H54 (cell line): Measurements from ENCODE around the gene SLC44A4.

Experiments
- DNase-seq: peaks from one replicate; pipeline ENCODE4 v3.0.0; 2011; ENCODE audit warnings: low spot score, mixed read lengths; ENCODE audit not compliant: insufficient read length
- FAIRE-seq: peaks from 3 replicates; lab custom pipeline; 2011; peaks lifted over from hg19 to GRCh38; lab: Jason Lieb, UNC
- POLR2A ChIP-seq: IDR thresholded peaks from 2 replicates; pipeline ENCODE4 v1.6.1; 2011; ENCODE audit warnings: low read depth, mild to moderate bottlenecking, low read length

Gene SLC44A4

DNA sequence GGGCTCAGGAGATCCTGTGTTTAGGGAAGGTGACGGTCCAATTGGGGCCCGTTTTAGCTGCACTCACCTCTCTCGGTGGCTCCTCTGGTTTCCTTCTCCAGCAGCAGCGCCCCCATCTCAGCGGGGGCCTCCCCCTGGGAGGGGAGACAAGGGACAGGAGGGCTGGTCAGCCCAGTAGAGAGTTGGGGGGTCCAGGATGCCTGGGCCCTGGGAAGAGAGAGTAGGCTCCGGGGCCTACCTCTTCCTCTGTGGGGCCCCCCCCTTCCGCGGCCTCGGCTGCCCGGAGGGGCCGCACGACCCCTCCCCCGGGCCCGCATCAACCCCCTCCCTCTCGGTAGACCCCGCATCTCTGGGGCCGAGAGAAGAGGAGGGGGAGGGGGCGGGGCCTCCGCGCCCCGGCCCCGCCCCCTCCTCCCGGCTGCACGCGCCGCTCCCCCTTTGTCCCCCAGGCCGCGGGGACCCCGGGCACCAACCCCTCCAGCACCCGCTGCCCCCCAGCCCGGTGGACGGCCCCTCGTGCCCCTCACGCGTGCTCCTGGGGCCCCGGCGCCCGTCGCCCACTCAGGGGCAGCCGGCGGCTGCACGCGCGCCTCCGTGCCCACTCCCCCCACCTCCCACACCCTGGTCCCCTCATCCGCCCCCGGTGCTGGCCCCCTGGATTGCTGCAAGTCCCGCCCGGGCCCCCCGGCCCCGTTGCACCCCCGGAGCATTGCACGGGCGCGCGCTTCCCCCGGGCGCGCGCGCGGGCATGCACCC, 18.2 kb upstream of the SLC44A4 start:
- TF ChIP-seq POLR2A, result no peak
- DNase-seq, result no peak
- no peak for FAIRE-seq

GRCh38 chr6:31896493-31896855, 17.7 kb upstream of the SLC44A4 start:
- TF ChIP-seq POLR2A, result no peak
- FAIRE-seq, result no peak
- no peak for DNase-seq

DNA sequence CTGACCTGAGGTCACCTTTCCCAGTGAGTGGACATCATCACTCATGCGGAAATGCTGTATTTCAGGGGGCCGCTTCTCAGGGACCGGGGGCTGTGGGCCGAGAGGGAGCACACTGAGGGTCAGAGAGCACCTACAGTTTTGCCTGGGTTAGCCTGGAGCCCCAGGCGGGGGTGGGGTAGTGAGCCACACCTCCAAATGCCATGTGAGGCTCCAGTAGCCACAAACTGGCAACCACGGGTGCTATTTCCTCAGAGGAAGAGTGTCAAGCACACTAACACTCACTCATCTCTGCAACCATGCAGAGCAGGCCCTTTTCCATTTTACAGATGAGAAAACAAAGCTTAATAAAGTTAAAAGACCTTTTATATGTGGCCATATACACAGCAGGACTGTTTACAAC, 14.0 kb upstream of the SLC44A4 start:
- DNase-seq (no peak), FAIRE-seq (no peak)
- no peak for TF ChIP-seq POLR2A

DNA sequence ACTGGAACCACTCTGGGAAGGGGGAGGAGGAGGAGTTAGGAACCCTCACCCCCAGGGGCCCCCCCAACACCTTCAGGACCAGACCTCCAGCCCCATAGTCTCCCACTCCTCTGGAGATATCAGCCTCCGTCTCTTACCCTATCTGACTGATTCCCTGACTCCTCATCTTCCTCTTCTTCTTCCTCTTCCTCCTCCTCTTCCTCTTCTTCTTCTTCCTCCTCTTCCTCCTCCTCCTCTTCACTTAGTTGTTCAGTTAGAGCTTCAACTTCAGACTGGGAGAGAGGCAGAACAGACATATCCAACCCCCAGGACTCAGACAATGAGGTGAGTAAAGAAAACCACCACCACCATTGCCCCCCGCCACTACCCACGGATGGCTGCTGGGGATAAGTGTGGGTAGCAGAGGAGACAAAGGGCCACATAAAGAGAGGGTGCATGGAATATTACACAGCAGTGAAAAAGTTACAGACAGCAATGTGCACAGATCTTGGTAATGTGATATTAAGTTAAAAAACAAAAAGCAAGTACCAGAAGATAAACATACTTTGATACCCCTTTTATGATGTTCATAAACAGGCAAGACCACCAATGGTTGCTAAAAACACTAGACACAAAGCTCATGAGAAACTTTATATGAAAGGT, 10.7 kb upstream of the SLC44A4 start:
- no peak for TF ChIP-seq POLR2A
- no peak for FAIRE-seq
- DNase-seq, result no peak

DNA sequence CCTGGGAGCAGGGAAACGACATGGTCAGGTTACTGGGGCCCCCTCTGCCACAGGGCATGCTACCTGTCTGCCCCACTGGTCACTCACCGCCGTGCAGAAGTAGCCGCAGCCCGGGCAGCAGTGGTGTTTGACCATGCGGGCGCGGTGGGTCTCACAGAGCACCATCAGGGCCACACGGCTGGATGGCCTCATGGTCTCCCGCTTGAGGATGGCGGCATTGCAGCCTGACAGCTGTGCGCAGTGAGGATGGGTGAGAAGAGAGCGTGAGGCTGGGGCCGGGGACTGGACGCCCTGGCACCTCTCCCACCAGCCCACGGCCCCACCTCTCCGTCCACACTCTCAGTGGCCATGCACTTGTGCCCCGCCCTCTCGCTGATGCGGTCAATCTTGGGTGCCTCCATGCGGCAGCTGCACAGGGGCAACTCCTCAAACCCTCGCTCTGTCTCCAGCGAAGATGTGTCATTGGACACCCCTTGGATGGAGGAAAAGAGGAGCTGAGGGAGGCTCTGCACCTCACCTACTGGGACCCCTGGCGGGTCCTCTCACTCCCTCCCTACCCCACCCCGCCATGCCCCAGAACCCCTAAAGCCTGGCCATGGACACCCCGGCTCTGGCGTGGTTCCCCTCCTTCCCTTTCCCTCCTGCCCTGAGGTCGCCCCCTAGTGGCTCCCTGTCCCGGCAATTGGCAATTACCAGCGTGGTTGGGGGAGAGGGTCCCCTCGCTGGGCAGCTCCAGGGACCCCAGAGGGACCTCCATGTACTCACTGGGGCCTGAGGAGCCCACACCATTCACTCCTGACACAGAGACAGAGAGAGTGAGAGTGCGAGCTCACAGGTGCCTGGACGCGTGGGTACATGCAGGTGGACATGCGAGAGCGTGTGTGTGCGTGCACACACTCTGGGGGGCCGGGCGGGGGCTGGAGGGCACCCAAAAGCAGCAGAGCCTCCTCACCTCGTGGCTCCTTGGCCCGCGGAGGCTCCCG, 9.8 kb upstream of the SLC44A4 start:
- FAIRE-seq (no peak), DNase-seq (no peak)
- TF ChIP-seq POLR2A, result no peak

DNA sequence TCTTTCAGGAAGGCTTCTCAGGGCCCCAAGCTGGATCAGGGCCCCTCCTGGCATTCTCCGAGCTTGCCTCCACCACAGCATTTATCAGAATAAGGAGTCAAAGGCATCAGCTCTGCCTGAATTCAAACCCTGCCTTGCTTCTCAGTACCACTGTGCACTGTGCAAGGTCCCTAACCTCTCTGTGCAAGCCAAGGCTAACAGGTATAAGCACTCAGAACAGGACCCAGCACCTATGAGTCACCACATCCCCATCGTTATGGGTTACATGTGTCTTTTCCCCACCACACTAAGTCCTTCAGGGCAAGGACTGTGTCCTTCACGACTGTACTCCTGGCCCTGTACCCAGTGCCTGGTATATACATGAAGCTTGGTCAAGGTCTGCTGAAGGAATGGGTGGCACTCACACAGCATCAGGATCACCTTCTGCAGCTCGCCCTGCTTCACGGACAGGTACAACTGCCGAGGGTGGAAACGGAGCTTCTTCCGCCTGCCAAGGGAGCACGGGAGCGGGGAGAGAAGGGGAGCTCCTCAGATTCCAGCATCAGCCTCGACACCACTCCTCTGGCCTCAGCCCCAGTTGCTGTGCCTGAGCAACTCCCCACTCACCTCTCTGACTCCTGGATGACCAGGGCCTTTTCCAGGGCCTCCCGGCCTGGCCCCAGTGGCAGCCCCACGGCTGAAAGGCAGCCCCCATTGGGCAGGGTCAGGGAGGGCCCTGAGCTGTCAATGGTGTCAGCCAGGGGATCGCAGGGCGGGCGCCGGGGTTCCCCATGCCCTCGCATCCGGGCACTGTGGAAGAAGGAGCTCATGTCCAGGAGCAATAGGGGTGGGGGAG, 8.6 kb upstream of the SLC44A4 start:
- no peak for FAIRE-seq
- DNase-seq, result no peak
- no peak for TF ChIP-seq POLR2A

DNA sequence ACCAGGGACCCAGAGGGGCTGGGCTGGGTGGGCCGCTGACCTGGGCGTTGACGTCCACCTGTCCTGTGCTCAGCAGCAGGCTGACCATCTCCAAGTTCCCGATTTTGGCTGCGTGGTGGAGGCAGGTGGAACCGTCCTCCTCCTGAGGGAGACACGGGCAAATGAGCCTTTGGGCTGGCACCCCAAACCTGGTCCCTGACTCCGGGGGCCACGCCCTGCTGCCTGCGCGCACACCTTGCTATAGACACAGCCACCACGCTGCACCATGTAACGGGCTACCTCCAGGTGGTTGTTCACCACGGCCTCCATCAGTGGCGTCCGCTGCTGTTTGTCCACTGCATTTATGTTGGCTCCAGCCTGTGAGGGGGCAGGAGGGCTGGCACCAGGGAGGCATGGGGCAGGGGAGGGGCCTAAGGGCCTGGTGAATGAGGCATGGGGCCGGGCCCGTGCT, 7.8 kb upstream of the SLC44A4 start:
- no peak for FAIRE-seq
- TF ChIP-seq POLR2A, result no peak
- no peak for DNase-seq

DNA sequence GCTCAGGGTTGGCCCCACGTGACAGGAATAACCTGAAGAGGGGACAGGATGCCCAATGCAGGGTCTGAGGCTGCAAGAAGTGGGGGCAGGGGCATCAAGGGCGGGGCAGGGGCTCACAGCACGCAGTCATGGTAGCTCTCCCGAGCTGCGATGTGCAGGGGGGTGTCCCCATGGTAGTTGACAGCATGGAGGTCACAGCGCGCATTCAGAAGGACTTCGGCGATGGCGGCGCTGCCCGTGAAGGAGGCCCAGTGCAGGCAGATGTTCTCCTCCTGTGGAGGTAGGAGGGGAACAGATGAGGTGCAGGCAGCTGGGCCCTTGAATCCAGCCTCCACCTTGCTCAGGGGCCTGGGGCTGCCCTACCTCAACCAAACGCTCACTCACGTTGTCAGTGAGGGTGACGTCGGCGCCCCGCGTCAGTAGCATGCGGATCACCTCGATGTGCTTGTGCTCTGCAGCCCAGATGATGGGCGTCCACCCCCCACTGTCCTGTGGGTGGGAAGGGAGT, 5.8 kb upstream of the SLC44A4 start:
- FAIRE-seq (no peak), DNase-seq (no peak)
- TF ChIP-seq POLR2A, result no peak

- FAIRE-seq, result no peak
Observed at GRCh38 chr6:31883676-31884075, 4.9 kb upstream of the SLC44A4 start.

DNA sequence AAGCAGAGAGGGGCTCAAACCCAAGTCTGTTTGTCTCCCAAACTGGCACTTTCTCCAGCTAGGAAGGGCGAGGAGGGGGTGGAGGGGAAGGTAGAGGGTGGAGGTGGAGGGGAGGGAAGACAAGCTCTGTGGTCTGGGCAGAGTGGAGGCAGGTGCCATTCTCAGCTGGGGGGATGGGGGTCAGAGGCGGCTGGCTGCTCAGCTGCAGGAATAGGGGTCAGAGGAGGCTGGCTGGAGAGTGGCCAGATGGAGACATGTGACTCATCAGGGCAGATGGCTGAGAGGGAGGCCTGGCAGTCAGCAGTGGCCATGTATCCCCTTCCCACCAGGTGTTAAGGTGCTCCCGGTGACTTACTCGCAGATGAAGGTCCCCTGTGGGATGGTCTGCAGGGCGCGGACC, 3.5 kb upstream of the SLC44A4 start:
- peak; percentile 70 for DNase-seq
- TF ChIP-seq POLR2A, result no peak
- FAIRE-seq, result no peak

More at GRCh38 chr6:31883676-31884075, 4.9 kb upstream of the SLC44A4 start:
- no peak for DNase-seq
- TF ChIP-seq POLR2A, result no peak

- no peak for FAIRE-seq
- no peak for DNase-seq
- TF ChIP-seq POLR2A, result no peak
Observed at GRCh38 chr6:31881136-31881859, 2.5 kb upstream of the SLC44A4 start.

GRCh38 chr6:31880616-31881015, 1.8 kb upstream of the SLC44A4 start:
- no peak for TF ChIP-seq POLR2A
- no peak for FAIRE-seq
- no peak for DNase-seq
